ENCODE measurements around the gene KIFC3.
A peak's percentile ranks its signal among the peaks of the same experiment; 100 is the strongest.

Gene KIFC3

GRCh38 chr16:57773019-57773418 is 29.3 kb downstream of the KIFC3 start:
- CTCF ChIA-PET, result interaction anchor here (0.6 to 1.4 kb wide), 3 partner anchors 16 to 130 kb away, joined by 3 to 4 read pairs (median 3); no protein-coding TSS in a partner anchor
- Histone ChIP-seq H3K4me1 (ENCODE audit: control insufficient read depth, insufficient read depth, low read length) (no peaks in the 10 kb centered on the region), H3K27ac (ENCODE audit: extremely low read depth, low read depth, low read length) (no peak overlapping the region), H3K9me3 (ENCODE audit: control insufficient read depth, insufficient read depth, low read depth, low read length) (no peaks in the 10 kb centered on the region), H3K4me3 (ENCODE audit: low read depth, low read length) (no peak overlapping the region), H3K36me3 (ENCODE audit: control insufficient read depth in 2 of 2, insufficient read depth in 1 of 2, low read length in 2 of 2) (peaks cover 0 to 13% of the 10 kb centered on the region in 2 experiments; a peak in 2 of 3 replicates)
- TF ChIP-seq ZNF600 (tag by site-specific recombination; IDR thresholded peaks at IDR 0.05) (0 out of 2 replicates have a peak, but pooled peaks have one; percentile 17), ZNF416 (tag by site-specific recombination; IDR thresholded peaks at IDR 0.05) (no peak)
- POLR2A ChIA-PET, result interaction anchor here (0.6 kb wide), 1 partner anchor 90 kb away, joined by 4 read pairs; no protein-coding TSS in a partner anchor

GRCh38 chr16:57771141-57771785 is 31.0 kb downstream of the KIFC3 start:
- ChIA-PET POLR2A (no interaction called here), CTCF (no interaction called here)
- TF ChIP-seq ZBTB17 (tag by site-specific recombination; IDR thresholded peaks at IDR 0.05) (no peak), ZNF704 (tag by site-specific recombination; IDR thresholded peaks at IDR 0.05) (no peak), ZFP37 (tag by site-specific recombination; IDR thresholded peaks at IDR 0.05) (no peak), ZNF521 (tag by site-specific recombination; IDR thresholded peaks at IDR 0.05) (no peak), ZNF596 (tag by site-specific recombination; IDR thresholded peaks at IDR 0.05) (no peak), ZNF114 (tag by site-specific recombination; IDR thresholded peaks at IDR 0.05) (no peak), ZNF830 (tag by site-specific recombination; IDR thresholded peaks at IDR 0.05; ENCODE audit: low read depth) (no peak), ZNF350 (tag by site-specific recombination; IDR thresholded peaks at IDR 0.05) (no peak), GLIS1 (tag by site-specific recombination; IDR thresholded peaks at IDR 0.05) (no peak), ZNF157 (tag by site-specific recombination; IDR thresholded peaks at IDR 0.05) (no peak), REST (tag by site-specific recombination; IDR thresholded peaks at IDR 0.05) (no peak), ZNF580 (tag by site-specific recombination; IDR thresholded peaks at IDR 0.05) (no peak)

GRCh38 chr16:57770361-57770760 is 31.9 kb downstream of the KIFC3 start:
- H3K36me3 ChIP-seq (ENCODE audit: control insufficient read depth in 2 of 2, insufficient read depth in 1 of 2, low read length in 2 of 2), result peaks cover 0 to 15% of the 10 kb centered on the region in 2 experiments; a peak in 2 of 3 replicates
- CTCF ChIA-PET, result interaction anchor here (0.6 to 0.7 kb wide), 2 partner anchors 14 to 380 kb away, joined by 3 read pairs; no protein-coding TSS in a partner anchor
- POLR2A ChIA-PET, result interaction anchor here (0.6 kb wide), 1 partner anchor 11 kb away, joined by 3 read pairs; no protein-coding TSS in a partner anchor

More at GRCh38 chr16:57771141-57771785, 31.0 kb downstream of the KIFC3 start:
- H3K36me3 ChIP-seq (ENCODE audit: control insufficient read depth in 2 of 2, insufficient read depth in 1 of 2, low read length in 2 of 2), result peaks cover 0 to 13% of the 10 kb centered on the region in 2 experiments; a peak in 2 of 3 replicates
- no peak overlapping the region for H3K27ac ChIP-seq (ENCODE audit: extremely low read depth, low read depth, low read length)
- H3K4me3 ChIP-seq (ENCODE audit: low read depth, low read length), result no peak overlapping the region
- no peaks in the 10 kb centered on the region for H3K4me1 ChIP-seq (ENCODE audit: control insufficient read depth, insufficient read depth, low read length)
- no peaks in the 10 kb centered on the region for H3K9me3 ChIP-seq (ENCODE audit: control insufficient read depth, insufficient read depth, low read depth, low read length)

More at GRCh38 chr16:57770361-57770760, 31.9 kb downstream of the KIFC3 start:
- Histone ChIP-seq H3K4me3 (ENCODE audit: low read depth, low read length) (no peak overlapping the region), H3K27ac (ENCODE audit: extremely low read depth, low read depth, low read length) (no peak overlapping the region), H3K4me1 (ENCODE audit: control insufficient read depth, insufficient read depth, low read length) (no peaks in the 10 kb centered on the region), H3K9me3 (ENCODE audit: control insufficient read depth, insufficient read depth, low read depth, low read length) (no peaks in the 10 kb centered on the region)
- TF ChIP-seq ZNF629 (tag by site-specific recombination; IDR thresholded peaks at IDR 0.05) (no peak), PATZ1 (tag by site-specific recombination; IDR thresholded peaks at IDR 0.05) (no peak), ZNF510 (tag by site-specific recombination; IDR thresholded peaks at IDR 0.05; ENCODE audit: insufficient replicate concordance) (no peak), ZNF175 (tag by site-specific recombination; IDR thresholded peaks at IDR 0.05) (no peak), ZNF600 (tag by site-specific recombination; IDR thresholded peaks at IDR 0.05) (no peak), MZF1 (tag by site-specific recombination; IDR thresholded peaks at IDR 0.05; ENCODE audit: borderline replicate concordance) (no peak), ZSCAN5A (tag by site-specific recombination; IDR thresholded peaks at IDR 0.05) (no peak)
